ENCODE results near the gene YWHAQ. TPM values are rescaled to one million over a fixed set of nuclear protein-coding genes. Genes with fewer than 3 reads are reported as not detected.
A peak's percentile ranks its signal among the peaks of the same experiment; 100 is the strongest.

Gene YWHAQ
- polyA plus RNA-seq, 1 of the 3 experiments (the other 2 are of a cell fraction) = 240 TPM

DNA sequence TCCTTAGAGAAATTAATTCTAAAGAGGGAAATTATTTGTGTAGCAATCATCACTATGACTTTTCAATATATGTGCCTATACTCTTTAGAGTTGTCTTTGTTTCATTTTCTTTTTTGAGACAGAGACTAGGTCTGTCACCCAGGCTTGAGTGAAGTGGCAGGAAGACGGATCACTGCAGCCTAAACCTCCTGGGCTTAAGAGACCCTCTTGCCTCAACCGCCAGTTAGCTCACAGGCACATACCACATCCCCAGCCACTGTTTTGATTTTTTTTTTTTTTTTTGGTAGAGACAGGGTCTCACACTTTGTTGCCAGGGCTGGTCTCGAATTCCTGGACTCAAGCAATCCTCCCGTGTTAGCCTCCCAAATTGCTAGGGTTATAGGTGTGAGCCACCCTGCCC is 12.4 kb downstream of the YWHAQ start (continued):
- no peak for TF ChIP-seq FOXJ3 (CRISPR knock-in tag; IDR thresholded peaks at IDR 0.05)
- no peak for TF ChIP-seq EZH2phosphoT487 (IDR thresholded peaks at IDR 0.05; ENCODE audit: borderline replicate concordance, low read depth)

GRCh38 chr2:9617749-9618148 is 13.0 kb downstream of the YWHAQ start:
- POLR2A ChIA-PET = interaction anchor here (4.8 kb wide), 1 partner anchor 13 kb away, joined by 31 read pairs; the partner anchor contains the start of gene YWHAQ
- Histone ChIP-seq H2AFZ (ENCODE audit: low read depth) (no peak overlapping the region), H3K27me3 (ENCODE audit: insufficient read depth) (no peaks in the 10 kb centered on the region), H3K9me3 (no peaks in the 10 kb centered on the region), H3K4me1 (ENCODE audit: control insufficient read depth in 1 of 2, insufficient read depth in 2 of 2, low read depth in 1 of 2, low read length in 1 of 2) (peaks cover 7 to 32% of the 10 kb centered on the region in 2 experiments), H3K27ac (ENCODE audit: low read depth in 2 of 2, low read length in 1 of 2) (no peak overlapping the region), H3K4me2 (no peak overlapping the region), H3K4me3 (ENCODE audit: low read depth in 2 of 2, low read length in 1 of 2) (no peak overlapping the region), H4K20me1 (ENCODE audit: insufficient read depth) (peaks cover 100% of the 10 kb centered on the region), H3K79me2 (ENCODE audit: insufficient read depth) (peaks cover 100% of the 10 kb centered on the region), H3K36me3 (replicated peaks in 1 of 2; ENCODE audit: control insufficient read depth in 1 of 2, insufficient read depth in 2 of 2, low read length in 1 of 2) (peaks cover 15 to 31% of the 10 kb centered on the region in 2 experiments), H3F3A (replicated peaks; ENCODE audit: insufficient read depth) (peaks cover 39% of the 10 kb centered on the region), H3K9me2 (no peaks in the 10 kb centered on the region), H3K9ac (no peak overlapping the region)
- CTCF ChIA-PET = interaction anchor here (0.9 to 1.7 kb wide), 6 partner anchors 12 to 196 kb away, joined by 3 to 8 read pairs (median 4); partner anchors contain the start of gene YWHAQ
- 0 out of 2 replicates have a peak, but pooled peaks have one; percentile 5 for TF ChIP-seq RCOR1 (IDR thresholded peaks at IDR 0.05; ENCODE audit: low read length)
- no peak for TF ChIP-seq SIN3A (IDR thresholded peaks at IDR 0.05; ENCODE audit: borderline replicate concordance, low read depth, low read length)
- TF ChIP-seq TAF1 (IDR thresholded peaks at IDR 0.05; ENCODE audit: borderline replicate concordance, low read depth, low read length) = no peak
- no peak for TF ChIP-seq TCF12 (IDR thresholded peaks at IDR 0.05)
- TF ChIP-seq GATA2 (CRISPR knock-in tag; IDR thresholded peaks at IDR 0.05) = peak; percentile 25; the same call in 1 of the 2 replicates
- TF ChIP-seq POLR2AphosphoS5 (IDR thresholded peaks at IDR 0.05; ENCODE audit: low read depth, low read length) = peak; percentile 44; the same call in 1 of the 2 replicates
- no peak for TF ChIP-seq ELF1 (IDR thresholded peaks at IDR 0.05)
- no peak for TF ChIP-seq FOXJ3 (CRISPR knock-in tag; IDR thresholded peaks at IDR 0.05)
- TF ChIP-seq YY1 (IDR thresholded peaks at IDR 0.05; ENCODE audit: low read depth) = no peak
- TF ChIP-seq EP300 (IDR thresholded peaks at IDR 0.05; ENCODE audit: borderline replicate concordance in 1 of 2, low read depth in 1 of 2, low read length in 1 of 2) = peak in 1 of 2 experiments; percentile 52; a peak in 2 of 4 replicates
- no peak for TF ChIP-seq FOSL2 (IDR thresholded peaks at IDR 0.05; ENCODE audit: borderline replicate concordance, low read depth)
- DNase-seq = no peak
- WGBS (ENCODE audit: low lambda C conversion rate) = 70% methylated on average over 1 of the region's 1 CpG

- H3K9me2 ChIP-seq = no peaks in the 10 kb centered on the region
- no peak overlapping the region for H3K4me2 ChIP-seq
- peaks cover 100% of the 10 kb centered on the region for H3K79me2 ChIP-seq (ENCODE audit: insufficient read depth)
- no peak overlapping the region for H3K9ac ChIP-seq
- peaks cover 100% of the 10 kb centered on the region for H4K20me1 ChIP-seq (ENCODE audit: insufficient read depth)
- H3K4me3 ChIP-seq (ENCODE audit: low read depth in 2 of 2, low read length in 1 of 2) = no peak overlapping the region
- H3K36me3 ChIP-seq (replicated peaks in 1 of 2; ENCODE audit: control insufficient read depth in 1 of 2, insufficient read depth in 2 of 2, low read length in 1 of 2) = peaks cover 15 to 28% of the 10 kb centered on the region in 2 experiments
- H3K27me3 ChIP-seq (ENCODE audit: insufficient read depth) = no peaks in the 10 kb centered on the region
- peaks cover 7 to 33% of the 10 kb centered on the region in 2 experiments for H3K4me1 ChIP-seq (ENCODE audit: control insufficient read depth in 1 of 2, insufficient read depth in 2 of 2, low read depth in 1 of 2, low read length in 1 of 2)
- no peak for DNase-seq
- no peak overlapping the region for H2AFZ ChIP-seq (ENCODE audit: low read depth)
- H3F3A ChIP-seq (replicated peaks; ENCODE audit: insufficient read depth) = peaks cover 36% of the 10 kb centered on the region
- no peak overlapping the region for H3K27ac ChIP-seq (ENCODE audit: low read depth in 2 of 2, low read length in 1 of 2)
- POLR2A ChIA-PET = interaction anchor here (4.8 kb wide), 1 partner anchor 13 kb away, joined by 31 read pairs; the partner anchor contains the start of gene YWHAQ
- WGBS (ENCODE audit: low lambda C conversion rate) = 99% methylated on average over 5 of the region's 5 CpGs
- H3K9me3 ChIP-seq = no peaks in the 10 kb centered on the region
- TF ChIP-seq, protein P1, sequence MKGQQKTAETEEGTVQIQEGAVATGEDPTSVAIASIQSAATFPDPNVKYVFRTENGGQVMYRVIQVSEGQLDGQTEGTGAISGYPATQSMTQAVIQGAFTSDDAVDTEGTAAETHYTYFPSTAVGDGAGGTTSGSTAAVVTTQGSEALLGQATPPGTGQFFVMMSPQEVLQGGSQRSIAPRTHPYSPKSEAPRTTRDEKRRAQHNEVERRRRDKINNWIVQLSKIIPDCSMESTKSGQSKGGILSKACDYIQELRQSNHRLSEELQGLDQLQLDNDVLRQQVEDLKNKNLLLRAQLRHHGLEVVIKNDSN (IDR thresholded peaks at IDR 0.05; ENCODE audit: borderline replicate concordance, low read depth) = no peak
- TF ChIP-seq GATA2 (CRISPR knock-in tag; IDR thresholded peaks at IDR 0.05) (no peak), TAF1 (IDR thresholded peaks at IDR 0.05; ENCODE audit: borderline replicate concordance, low read depth, low read length) (no peak), RXRA (IDR thresholded peaks at IDR 0.05; ENCODE audit: borderline replicate concordance, low read depth) (no peak), YY1 (IDR thresholded peaks at IDR 0.05; ENCODE audit: low read depth) (no peak), TEAD4 (IDR thresholded peaks at IDR 0.05; ENCODE audit: borderline replicate concordance, insufficient read depth) (no peak), MXI1 (IDR thresholded peaks at IDR 0.05; ENCODE audit: low read depth, low read length) (no peak), MEF2A (IDR thresholded peaks at IDR 0.05; ENCODE audit: borderline replicate concordance, low read depth) (no peak), SMC3 (IDR thresholded peaks at IDR 0.05; ENCODE audit: low read depth, low read length) (no peak), TCF12 (IDR thresholded peaks at IDR 0.05) (no peak)
- CTCF ChIA-PET = interaction anchor here (0.9 to 1.7 kb wide), 5 partner anchors 12 to 153 kb away, joined by 3 to 8 read pairs (median 3); partner anchors contain the start of gene YWHAQ
These were observed 13.5 kb downstream of the YWHAQ start for GRCh38 chr2:9617296-9617695.

Measured in SK-N-SH (cell line).